Measurements from ENCODE around the gene KLK11. TPM values are rescaled to one million over a fixed set of nuclear protein-coding genes. Genes with fewer than 3 reads are reported as not detected.

The KLK11 gene
- total and polyA plus RNA-seq, 4 donors = 0.25 to 0.43 TPM; not detected in 2

DNA sequence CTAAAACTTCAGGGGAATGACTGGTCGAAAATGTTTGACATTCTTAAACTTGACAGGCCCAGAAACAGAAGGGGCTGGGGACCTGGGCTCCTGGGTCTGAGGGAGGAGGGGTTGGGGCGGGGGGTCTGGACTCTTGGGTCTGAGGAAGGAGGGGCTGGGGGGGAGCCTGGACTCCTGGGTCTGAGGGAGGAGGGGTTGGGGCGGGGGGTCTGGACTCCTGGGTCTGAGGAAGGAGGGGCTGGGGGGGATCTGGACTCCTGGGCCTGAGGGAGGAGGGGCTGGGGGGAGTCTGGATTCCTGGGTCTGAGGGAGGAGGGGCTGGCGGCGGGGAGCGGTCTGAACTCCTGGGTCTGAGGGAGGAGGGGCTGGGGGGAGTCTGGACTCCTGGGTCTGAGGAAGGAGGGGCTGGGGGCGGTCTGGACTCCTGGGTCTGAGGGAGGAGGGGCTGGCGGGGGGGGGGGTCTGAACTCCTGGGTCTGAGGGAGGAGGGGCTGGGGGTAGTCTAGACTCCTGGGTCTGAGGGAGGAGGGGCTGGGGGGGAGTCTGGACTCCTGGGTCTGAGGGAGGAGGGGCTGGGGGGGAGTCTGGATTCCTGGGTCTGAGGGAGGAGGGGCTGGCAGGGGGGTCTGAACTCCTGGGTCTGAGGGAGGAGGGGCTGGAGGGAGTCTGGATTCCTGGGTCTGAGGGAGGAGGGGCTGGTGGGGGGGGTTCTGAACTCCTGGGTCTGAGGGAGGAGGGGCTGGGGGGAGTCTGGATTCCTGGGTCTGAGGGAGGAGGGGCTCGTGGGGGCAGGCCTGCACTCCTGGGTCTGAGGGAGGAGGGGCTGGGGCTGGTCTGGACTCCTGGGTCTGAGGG lies 51.5 kb downstream of the KLK11 start:
- no peaks in the 10 kb centered on the region for H3K4me1 ChIP-seq (ENCODE audit: control insufficient read depth in 1 of 2, insufficient read depth in 2 of 2, low read length in 2 of 2)
- no peaks in the 10 kb centered on the region for H3K27me3 ChIP-seq (ENCODE audit: control insufficient read depth in 1 of 2, insufficient read depth in 2 of 2, low read length in 1 of 2)
- H3K36me3 ChIP-seq (ENCODE audit: control insufficient read depth in 1 of 2, insufficient read depth in 2 of 2, low read length in 1 of 2) = no peaks in the 10 kb centered on the region
- H3K4me3 ChIP-seq (ENCODE audit: low read length in 2 of 2) = no peak overlapping the region
- intact Hi-C loops (cut with DNase I) = no loop called here
- DNase-seq (no peak), ATAC-seq (ENCODE audit: low FRiP score) (no peak)
- 2 to 19% methylated on average over 2 to 9 of the region's 9 CpGs for WGBS, 2 donors
- no peak overlapping the region for H3K27ac ChIP-seq (ENCODE audit: low read depth in 1 of 2, low read length in 2 of 2)
- no peaks in the 10 kb centered on the region for H3K9me3 ChIP-seq (ENCODE audit: control insufficient read depth, low read length)

GRCh38 chr19:50972795-50973376 lies 53.5 kb downstream of the KLK11 start:
- Histone ChIP-seq H3K4me3 (ENCODE audit: low read length in 2 of 2) (no peak overlapping the region), H3K9me3 (ENCODE audit: control insufficient read depth, low read length) (no peaks in the 10 kb centered on the region), H3K27me3 (ENCODE audit: control insufficient read depth in 1 of 2, insufficient read depth in 2 of 2, low read length in 1 of 2) (no peaks in the 10 kb centered on the region), H3K36me3 (ENCODE audit: control insufficient read depth in 1 of 2, insufficient read depth in 2 of 2, low read length in 1 of 2) (no peaks in the 10 kb centered on the region), H3K27ac (ENCODE audit: low read depth in 1 of 2, low read length in 2 of 2) (no peak overlapping the region), H3K4me1 (ENCODE audit: control insufficient read depth in 1 of 2, insufficient read depth in 2 of 2, low read length in 2 of 2) (no peaks in the 10 kb centered on the region)
- WGBS, 2 donors = 77 to 83% methylated on average over 9 of the region's 9 CpGs
- intact Hi-C loops (cut with DNase I) = no loop called here
- ATAC-seq (ENCODE audit: low FRiP score) (no peak), DNase-seq (peak in 1 of 2 donors; percentile 40)

Other genes with a start within 250 kb of the KLK11 start
- gene ACP4, start 236.2 kb downstream of the KLK11 start, total RNA-seq = not detected
- not detected for gene ACP4, start 236.2 kb downstream of the KLK11 start, polyA plus RNA-seq
- gene KLK1, start 202.8 kb downstream of the KLK11 start, total RNA-seq = 1 to 10 TPM in 1 of 2 donors, under 1 TPM in 1; 0.81 to 1.7 TPM
- gene KLK1, start 202.8 kb downstream of the KLK11 start, polyA plus RNA-seq = 1 to 10 TPM; 2.6 to 6.3 TPM
- not detected for gene KLK15, start 193.0 kb downstream of the KLK11 start, total RNA-seq
- not detected for gene KLK15, start 193.0 kb downstream of the KLK11 start, polyA plus RNA-seq
- gene KLK3, start 171.7 kb downstream of the KLK11 start, total RNA-seq = not detected
- gene KLK3, start 171.7 kb downstream of the KLK11 start, polyA plus RNA-seq = 1 to 10 TPM in 1 of 2 donors, not detected in 1; 1.4 TPM
- not detected for gene KLK2, start 153.2 kb downstream of the KLK11 start, total RNA-seq
- not detected for gene KLK2, start 153.2 kb downstream of the KLK11 start, polyA plus RNA-seq
- not detected for gene KLK4, start 115.2 kb downstream of the KLK11 start, total RNA-seq
- not detected for gene KLK4, start 115.2 kb downstream of the KLK11 start, polyA plus RNA-seq
- not detected for gene KLK5, start 73.6 kb downstream of the KLK11 start, total RNA-seq
- gene KLK5, start 73.6 kb downstream of the KLK11 start, polyA plus RNA-seq = not detected
- not detected for gene KLK6, start 57.0 kb downstream of the KLK11 start, total RNA-seq
- under 1 TPM in 1 of 2 donors, not detected in 1; 0.20 TPM for gene KLK6, start 57.0 kb downstream of the KLK11 start, polyA plus RNA-seq
- gene KLK7, start 42.7 kb downstream of the KLK11 start, total RNA-seq = not detected
- not detected for gene KLK7, start 42.7 kb downstream of the KLK11 start, polyA plus RNA-seq
- not detected for gene KLK8, start 25.0 kb downstream of the KLK11 start, total RNA-seq
- gene KLK8, start 25.0 kb downstream of the KLK11 start, polyA plus RNA-seq = not detected
- not detected for gene KLK10, start 6.9 kb downstream of the KLK11 start, total RNA-seq
- gene KLK10, start 6.9 kb downstream of the KLK11 start, polyA plus RNA-seq = under 1 TPM in 1 of 2 donors, not detected in 1; 0.08 TPM
- gene KLK12, start 8.4 kb upstream of the KLK11 start, total RNA-seq = not detected
- not detected for gene KLK12, start 8.4 kb upstream of the KLK11 start, polyA plus RNA-seq
- gene KLK13, start 38.5 kb upstream of the KLK11 start, total RNA-seq = not detected
- under 1 TPM in 1 of 2 donors, not detected in 1; 0.36 TPM for gene KLK13, start 38.5 kb upstream of the KLK11 start, polyA plus RNA-seq
- under 1 TPM; 0.57 to 0.71 TPM for gene KLK14, start 56.3 kb upstream of the KLK11 start, total RNA-seq
- under 1 TPM in 1 of 2 donors, not detected in 1; 0.10 TPM for gene KLK14, start 56.3 kb upstream of the KLK11 start, polyA plus RNA-seq
- 1 to 10 TPM; 4.1 to 5.4 TPM for gene CTU1, start 81.8 kb upstream of the KLK11 start, total RNA-seq
- 1 to 10 TPM; 1.1 to 2.6 TPM for gene CTU1, start 81.8 kb upstream of the KLK11 start, polyA plus RNA-seq
- 10 to 100 TPM; 10.4 to 11.5 TPM for gene SIGLEC9, start 98.3 kb upstream of the KLK11 start, total RNA-seq
- 1 to 10 TPM; 1.1 to 6.3 TPM for gene SIGLEC9, start 98.3 kb upstream of the KLK11 start, polyA plus RNA-seq
- 1 to 10 TPM; 3.0 to 4.5 TPM for gene SIGLEC7, start 115.7 kb upstream of the KLK11 start, total RNA-seq
- 1 to 10 TPM in 1 of 2 donors, under 1 TPM in 1; 0.97 to 2.3 TPM for gene SIGLEC7, start 115.7 kb upstream of the KLK11 start, polyA plus RNA-seq
- gene CD33, start 198.5 kb upstream of the KLK11 start, total RNA-seq = 10 to 100 TPM in 1 of 2 donors, 1 to 10 TPM in 1; 7.7 to 15.0 TPM
- 1 to 10 TPM; 1.4 to 7.9 TPM for gene CD33, start 198.5 kb upstream of the KLK11 start, polyA plus RNA-seq
- gene SIGLECL1, start 224.5 kb upstream of the KLK11 start, total RNA-seq = not detected
- not detected for gene SIGLECL1, start 224.5 kb upstream of the KLK11 start, polyA plus RNA-seq

Measured in aorta (tissue), 5 donors.